Activated T-cell treated with anti-CD3 and anti-CD28 coated beads, Interleukin-2, amount 50 U/mL, for 72 hours (primary cell): ENCODE measurements around the gene JDP2. TPM values are rescaled to one million over a fixed set of nuclear protein-coding genes. Genes with fewer than 3 reads are reported as not detected.
"Not testable (repeated sequence)": the region's sequence is repeated elsewhere in the genome, so short reads cannot be mapped to it uniquely, and the experiment has no call there.

ENCODE experiments used
- ATAC-seq, 2 donors: fragments of 150-1000 bp; cut with Tn5 transposase; replicated peaks in 1 of 2; 2 replicates each; pipeline ENCODE4 v1.10.0; 2021; ENCODE audit warnings: moderate library complexity in 2 of 2, mild to moderate bottlenecking in 1 of 2
- DNase-seq, 2 donors: peaks; one replicate each; pipeline ENCODE4 v3.0.0; 2021 to 2022; ENCODE audit warnings: mixed read lengths in 1 of 2
- H3K27ac Mint-ChIP-seq: one replicate; pipeline ENCODE4 v1.8.0; 2022; ENCODE audit warnings: mild to moderate bottlenecking, moderate library complexity, mixed read lengths
- H3K27me3 Mint-ChIP-seq: one replicate; pipeline ENCODE4 v1.8.0; 2022; ENCODE audit warnings: low read depth, mixed read lengths
- H3K36me3 Mint-ChIP-seq, 2 donors: one replicate each; pipeline ENCODE4 v1.8.0; 2022; ENCODE audit warnings: mixed read lengths in 2 of 2, mild to moderate bottlenecking in 1 of 2; ENCODE audit not compliant: insufficient read depth in 2 of 2
- H3K4me1 Mint-ChIP-seq: one replicate; pipeline ENCODE4 v1.8.0; 2022; ENCODE audit warnings: low read depth, mixed read lengths
- H3K4me3 Mint-ChIP-seq, 2 donors: one replicate each; pipeline ENCODE4 v1.8.0; 2022; ENCODE audit warnings: mild to moderate bottlenecking in 2 of 2, mixed read lengths in 2 of 2, moderate library complexity in 2 of 2
- H3K9me3 Mint-ChIP-seq, 2 donors: one replicate each; pipeline ENCODE4 v1.8.0; 2022; ENCODE audit warnings: mixed read lengths in 2 of 2
- total RNA-seq, 2 donors: library from RNA; stranded (reverse); gene quantifications; one replicate each; pipeline ENCODE4 v1.2.3, GENCODE V29; 2022

JDP2 gene, protein sequence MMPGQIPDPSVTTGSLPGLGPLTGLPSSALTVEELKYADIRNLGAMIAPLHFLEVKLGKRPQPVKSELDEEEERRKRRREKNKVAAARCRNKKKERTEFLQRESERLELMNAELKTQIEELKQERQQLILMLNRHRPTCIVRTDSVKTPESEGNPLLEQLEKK
- total RNA-seq, result 1 to 10 TPM; 6.3 to 6.8 TPM

DNA sequence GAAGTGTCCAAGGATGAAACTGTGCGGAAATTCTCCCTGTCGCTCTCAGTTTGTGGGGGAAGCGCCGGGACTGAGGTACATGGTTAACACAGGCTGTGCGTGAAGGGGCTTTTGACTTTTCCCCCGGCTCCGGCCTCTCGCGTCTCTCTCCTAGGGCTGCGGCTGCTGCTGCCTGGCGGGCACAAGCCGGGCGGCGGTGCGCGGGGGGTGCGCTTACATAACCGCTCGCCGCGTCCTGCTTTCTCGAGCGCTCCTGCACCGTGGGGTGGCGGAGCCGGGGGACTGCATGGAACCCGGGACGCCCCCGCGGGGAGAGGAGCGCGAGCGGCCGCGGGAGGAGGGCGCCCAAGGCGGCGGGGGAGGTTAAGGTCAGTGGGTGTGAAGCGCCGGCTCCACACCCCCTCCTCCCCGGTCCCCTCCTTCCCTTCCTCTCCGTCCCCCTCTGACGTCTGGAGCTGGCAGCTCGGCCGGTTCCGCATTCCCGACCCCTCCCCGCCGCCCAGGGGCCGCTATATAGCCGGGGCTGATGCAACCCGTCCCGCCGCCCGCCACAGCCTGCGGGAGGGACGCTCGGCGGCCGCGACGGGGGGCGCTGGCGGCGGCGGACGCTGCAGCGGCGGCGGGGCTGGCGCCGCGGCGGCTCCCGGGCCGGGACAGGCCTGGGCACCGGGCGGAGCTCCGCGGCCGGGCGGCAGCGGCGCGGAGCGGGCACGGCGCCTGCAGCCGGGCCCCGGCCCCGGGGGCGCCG lies at the start of gene JDP2:
JDP2 (plus strand) TSS at position 541 of the 748 bp plus-strand sequence. CDS start 9,899 bp downstream, outside the sequence.
- Mint-ChIP-seq H3K4me1 (peaks cover 22% of the 10 kb centered on the region), H3K27ac (peak within 1 kb of the TSS; percentile 65), H3K27me3 (peaks cover 26% of the 10 kb centered on the region), H3K36me3 (peaks cover 0 to 5% of the 10 kb centered on the region in 2 donors), H3K9me3 (no peaks in the 10 kb centered on the region), H3K4me3 (peak within 1 kb of the TSS; percentile 74 to 77)
- peak; percentile 61 for ATAC-seq
- peak; percentile 54 to 66 for DNase-seq

DNA sequence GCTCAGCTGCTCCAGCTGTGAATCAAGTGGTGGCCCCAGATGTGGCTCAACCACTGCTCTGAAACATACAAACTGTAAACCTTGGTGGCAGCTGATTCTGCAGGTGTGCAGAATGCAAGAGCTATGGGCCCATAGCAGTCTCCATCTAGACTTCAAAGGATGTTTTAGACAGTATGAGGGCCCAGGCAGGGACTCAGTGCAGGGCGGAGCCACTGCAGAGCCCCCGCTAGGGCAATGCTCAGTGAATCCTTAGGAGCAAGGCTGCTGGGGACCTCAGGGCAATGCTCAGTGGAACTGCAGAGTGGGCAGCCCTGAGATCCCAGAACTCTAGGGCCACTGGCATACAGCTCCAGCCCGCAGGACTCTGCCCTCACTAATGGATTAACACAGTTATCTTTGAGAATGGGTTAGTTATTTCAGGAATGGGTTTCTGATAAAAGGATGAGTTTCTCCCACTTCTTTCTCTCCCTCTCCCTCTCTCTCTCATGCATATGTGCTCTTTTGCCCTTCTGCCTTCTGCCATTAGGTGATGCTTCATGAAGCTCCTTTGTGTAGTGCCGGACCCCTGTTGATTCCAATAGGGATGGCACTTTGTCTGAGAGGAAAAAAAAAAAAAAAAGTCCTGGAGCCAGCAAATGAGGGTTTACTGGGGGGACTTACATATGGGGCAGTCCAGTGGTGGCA lies 48.4 kb upstream of the JDP2 start:
- Mint-ChIP-seq H3K27ac (no peak overlapping the region), H3K9me3 (peaks cover 0 to 3% of the 10 kb centered on the region in 2 donors), H3K27me3 (peaks cover 12% of the 10 kb centered on the region), H3K36me3 (peaks cover 1 to 2% of the 10 kb centered on the region in 2 donors), H3K4me3 (no peak overlapping the region), H3K4me1 (no peaks in the 10 kb centered on the region)
- ATAC-seq (no peak), DNase-seq (no peak)

DNA sequence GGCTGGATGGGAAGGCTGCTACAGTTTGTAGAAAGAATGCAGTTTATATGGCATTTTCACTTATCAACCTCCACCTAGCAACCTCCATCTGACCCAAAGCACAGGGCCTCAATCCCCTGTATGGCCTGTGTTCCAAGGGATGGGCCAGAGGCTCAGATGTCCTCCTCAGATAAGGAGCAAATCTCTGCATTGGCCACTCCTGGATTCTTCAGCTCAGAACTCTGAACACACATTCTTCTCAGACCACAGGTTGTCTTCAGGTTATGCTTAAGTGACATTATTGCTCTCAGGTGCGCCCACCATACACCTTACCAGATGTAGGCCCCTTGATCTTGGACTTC lies 47.9 kb upstream of the JDP2 start:
- no peak overlapping the region for H3K27ac Mint-ChIP-seq
- DNase-seq, result no peak
- peaks cover 17% of the 10 kb centered on the region for H3K27me3 Mint-ChIP-seq
- no peak overlapping the region for H3K4me3 Mint-ChIP-seq
- H3K36me3 Mint-ChIP-seq, result peaks cover 1 to 4% of the 10 kb centered on the region in 2 donors
- no peaks in the 10 kb centered on the region for H3K4me1 Mint-ChIP-seq
- H3K9me3 Mint-ChIP-seq, result peaks cover 0 to 5% of the 10 kb centered on the region in 2 donors
- no peak for ATAC-seq

DNA sequence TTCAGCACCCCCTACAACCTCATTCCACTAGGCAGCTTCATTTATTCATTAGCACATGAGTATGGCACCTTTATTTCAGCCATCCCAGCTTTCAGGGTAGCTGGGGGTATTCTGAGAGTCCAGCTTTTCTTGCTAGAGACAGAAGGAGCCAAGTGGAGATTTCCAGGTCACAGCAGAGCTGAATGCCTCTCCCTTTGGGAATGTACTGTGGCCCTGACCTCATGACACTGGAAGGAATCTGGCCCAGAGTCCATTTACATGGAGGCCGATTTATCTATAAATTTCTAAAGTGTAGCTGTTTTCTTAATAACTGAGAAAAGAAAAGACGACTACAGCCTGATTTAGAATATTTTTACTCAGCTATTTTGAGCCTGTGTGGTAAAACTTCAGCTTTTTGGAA lies 47.2 kb upstream of the JDP2 start:
- Mint-ChIP-seq H3K27ac (no peak overlapping the region), H3K36me3 (peaks cover 1 to 4% of the 10 kb centered on the region in 2 donors), H3K4me1 (no peaks in the 10 kb centered on the region), H3K4me3 (no peak overlapping the region), H3K27me3 (peaks cover 19% of the 10 kb centered on the region), H3K9me3 (peaks cover 0 to 5% of the 10 kb centered on the region in 2 donors)
- DNase-seq (no peak), ATAC-seq (no peak)

DNA sequence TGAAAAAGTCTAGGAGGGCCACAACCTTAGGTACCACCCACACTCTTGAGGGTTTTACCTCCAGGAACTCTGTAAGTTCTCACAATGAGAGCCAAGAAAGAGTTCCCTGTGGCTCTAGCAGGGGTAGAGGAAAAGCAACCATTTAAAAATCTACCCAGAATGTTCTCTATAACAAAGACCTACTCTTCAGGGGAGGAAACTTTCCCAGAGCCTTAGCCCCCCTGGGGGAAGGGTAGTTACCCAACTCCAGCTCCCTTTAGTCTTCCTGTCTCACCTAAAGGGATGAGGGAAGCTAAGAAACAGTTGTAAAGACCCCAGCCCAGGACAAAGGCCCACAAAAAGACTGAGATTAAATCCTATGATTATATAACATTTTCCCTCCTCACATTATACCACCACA lies 46.2 kb upstream of the JDP2 start:
- no peak for DNase-seq
- no peak overlapping the region for H3K4me3 Mint-ChIP-seq
- no peak for ATAC-seq
- peaks cover 0 to 3% of the 10 kb centered on the region in 2 donors for H3K9me3 Mint-ChIP-seq
- peaks cover 1 to 4% of the 10 kb centered on the region in 2 donors for H3K36me3 Mint-ChIP-seq
- no peak overlapping the region for H3K27ac Mint-ChIP-seq
- peaks cover 19% of the 10 kb centered on the region for H3K27me3 Mint-ChIP-seq
- H3K4me1 Mint-ChIP-seq, result no peaks in the 10 kb centered on the region

DNA sequence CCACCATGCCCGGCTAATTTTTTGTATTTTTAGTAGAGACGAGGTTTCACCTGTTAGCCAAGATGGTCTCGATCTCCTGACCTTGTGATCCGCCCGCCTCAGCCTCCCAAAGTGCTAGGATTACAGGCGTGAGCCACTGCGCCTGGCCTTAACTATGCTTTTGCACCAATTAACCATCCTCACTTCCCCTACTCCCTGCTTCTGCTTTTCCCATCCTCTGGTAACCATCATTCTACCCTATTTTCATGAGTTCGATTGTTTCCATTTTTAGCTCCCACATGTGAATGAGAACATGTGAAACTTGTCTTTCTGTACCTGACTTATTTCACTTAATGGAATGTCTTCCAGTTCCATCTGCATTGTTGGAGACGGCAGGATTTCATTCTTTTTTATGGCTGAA lies 44.6 kb upstream of the JDP2 start:
- not testable (repeated sequence) for H3K9me3 Mint-ChIP-seq, H3K27ac Mint-ChIP-seq, H3K36me3 Mint-ChIP-seq, H3K4me3 Mint-ChIP-seq, DNase-seq, H3K4me1 Mint-ChIP-seq, ATAC-seq
- peaks cover 19% of the 10 kb centered on the region for H3K27me3 Mint-ChIP-seq

DNA sequence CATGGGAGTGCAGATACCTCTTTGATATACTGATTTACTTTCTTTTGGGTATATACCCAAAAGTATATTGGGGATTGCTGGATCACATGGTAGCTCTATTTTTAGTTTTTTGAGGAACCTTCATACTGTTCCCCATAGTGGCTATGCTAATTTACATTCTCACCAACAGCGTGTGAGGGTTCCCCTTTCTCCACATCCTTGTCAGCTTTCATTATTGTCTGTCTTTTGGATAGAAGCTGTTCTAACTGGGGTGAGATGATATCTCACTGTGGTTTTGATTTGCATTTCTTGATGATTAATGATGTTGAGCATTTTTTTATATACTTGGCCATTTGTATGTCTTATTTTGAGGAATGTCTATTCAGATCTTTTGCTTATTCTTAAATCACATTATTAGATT lies 44.1 kb upstream of the JDP2 start:
- H3K4me1 Mint-ChIP-seq, result no peaks in the 10 kb centered on the region
- peaks cover 19% of the 10 kb centered on the region for H3K27me3 Mint-ChIP-seq
- no peak for DNase-seq
- no peak for ATAC-seq
- H3K36me3 Mint-ChIP-seq, result peaks cover 1 to 4% of the 10 kb centered on the region in 2 donors
- H3K27ac Mint-ChIP-seq, result no peak overlapping the region
- peaks cover 0 to 3% of the 10 kb centered on the region in 2 donors for H3K9me3 Mint-ChIP-seq
- no peak overlapping the region for H3K4me3 Mint-ChIP-seq

DNA sequence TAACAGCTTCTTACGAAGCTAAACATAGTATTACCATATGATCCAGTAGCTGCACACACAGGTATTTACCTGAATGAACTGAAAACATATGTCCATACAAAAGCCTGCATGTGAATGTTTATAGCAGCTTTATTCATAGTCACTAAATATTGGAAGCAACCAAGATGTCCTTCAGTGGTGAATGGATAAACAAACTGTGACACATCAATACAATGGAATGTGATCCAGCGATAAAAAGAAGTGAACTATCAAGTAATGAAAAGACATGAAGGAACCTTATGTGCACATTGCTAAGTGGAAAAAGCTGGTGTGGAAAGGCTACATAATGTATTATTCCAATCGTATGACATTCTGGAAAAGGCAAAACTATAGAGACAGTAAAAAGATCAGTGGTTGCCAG lies 38.1 kb upstream of the JDP2 start:
- Mint-ChIP-seq H3K4me3 (no peak overlapping the region), H3K36me3 (no peaks in the 10 kb centered on the region), H3K4me1 (no peaks in the 10 kb centered on the region), H3K27me3 (peaks cover 4% of the 10 kb centered on the region), H3K27ac (no peak overlapping the region), H3K9me3 (no peaks in the 10 kb centered on the region)
- ATAC-seq (no peak), DNase-seq (no peak)

DNA sequence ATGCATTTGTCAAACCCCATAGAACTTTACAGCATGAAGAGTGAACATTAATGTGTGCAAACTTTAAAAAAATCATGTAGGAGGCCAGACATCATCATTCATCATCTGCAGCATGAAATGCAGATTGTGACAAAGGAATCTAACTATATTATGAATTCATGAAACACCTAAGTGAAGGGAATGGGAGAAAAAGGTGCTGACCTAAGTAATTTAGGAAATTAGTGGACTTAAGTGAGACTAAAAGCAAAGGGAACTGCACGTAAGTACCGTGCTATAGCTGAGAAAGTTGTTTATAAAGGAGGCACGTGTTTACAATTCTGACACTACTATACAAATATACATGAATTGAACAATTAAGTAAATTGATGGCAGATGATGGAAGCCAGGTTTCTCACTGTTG lies 37.6 kb upstream of the JDP2 start:
- Mint-ChIP-seq H3K4me1 (no peaks in the 10 kb centered on the region), H3K36me3 (no peaks in the 10 kb centered on the region), H3K27me3 (no peaks in the 10 kb centered on the region), H3K4me3 (no peak overlapping the region), H3K27ac (no peak overlapping the region), H3K9me3 (no peaks in the 10 kb centered on the region)
- DNase-seq (no peak), ATAC-seq (no peak)

DNA sequence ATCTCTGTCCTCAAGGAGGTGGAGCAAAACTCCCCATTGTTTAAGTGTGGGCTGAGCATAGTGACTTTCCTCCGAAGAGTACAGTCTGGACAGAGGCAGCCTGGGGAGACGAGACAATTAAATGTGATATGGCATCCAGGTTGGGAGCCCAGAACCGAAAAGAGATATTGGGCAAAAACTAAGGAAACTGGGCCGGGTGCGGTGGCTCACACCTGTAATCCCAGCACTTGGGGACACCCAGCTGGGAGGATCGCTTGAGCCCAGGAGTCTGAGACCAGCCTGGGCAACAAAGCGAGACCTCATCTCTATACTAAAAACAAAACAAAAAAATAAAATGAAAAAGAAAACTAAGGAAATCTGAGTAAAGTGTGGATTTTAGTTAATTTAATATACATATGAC lies 35.9 kb upstream of the JDP2 start:
- ATAC-seq, result no peak
- H3K4me3 Mint-ChIP-seq, result no peak overlapping the region
- H3K9me3 Mint-ChIP-seq, result no peaks in the 10 kb centered on the region

DNA sequence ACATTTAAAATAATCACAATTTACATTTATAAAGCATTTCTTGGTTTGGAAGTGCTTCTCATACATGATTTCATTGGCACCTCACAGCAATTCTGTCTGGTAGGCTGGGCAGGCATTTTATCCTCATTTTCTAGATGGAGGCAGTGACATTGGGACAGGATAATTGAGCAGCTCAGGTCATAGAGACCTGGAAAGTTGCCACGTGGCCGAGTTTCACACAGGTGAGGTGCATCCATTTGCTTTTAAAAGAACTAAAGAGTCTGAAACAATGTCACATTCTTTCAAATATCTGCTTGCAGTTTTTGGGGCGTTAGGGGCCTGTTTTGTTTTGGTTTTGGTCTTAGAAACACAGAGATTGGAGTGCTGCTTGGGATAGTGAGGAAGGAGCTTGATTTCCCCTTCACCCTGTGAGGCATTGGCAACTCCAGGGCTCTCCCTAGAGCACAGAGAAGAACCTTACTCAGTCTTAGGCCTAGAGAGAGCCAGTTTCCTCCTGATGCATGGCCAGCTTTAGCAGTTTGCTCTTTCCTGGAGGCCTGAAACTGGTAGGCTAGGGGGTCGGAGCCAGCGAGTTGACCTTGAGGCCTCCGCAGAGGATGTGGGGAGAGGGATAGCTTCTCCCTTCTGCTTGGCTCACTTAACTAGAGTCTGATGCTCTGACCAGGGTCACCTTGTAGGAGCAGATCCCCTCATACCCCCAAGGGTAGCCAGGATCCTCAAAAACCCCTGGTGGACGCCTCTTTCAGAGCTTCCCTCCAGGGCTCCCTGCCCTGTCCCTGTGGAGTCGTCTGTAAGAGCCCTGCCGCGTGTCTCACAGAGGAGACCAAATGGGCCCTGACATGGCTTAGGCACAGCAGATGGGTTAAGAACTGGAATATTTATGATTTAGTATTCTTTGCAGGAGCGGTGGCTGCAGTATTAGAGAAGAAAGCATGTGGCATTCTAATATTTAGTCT lies 34.9 kb upstream of the JDP2 start:
- no peak overlapping the region for H3K4me3 Mint-ChIP-seq
- H3K4me1 Mint-ChIP-seq, result no peaks in the 10 kb centered on the region
- no peak for DNase-seq
- H3K27me3 Mint-ChIP-seq, result peaks cover 11% of the 10 kb centered on the region
- no peaks in the 10 kb centered on the region for H3K9me3 Mint-ChIP-seq
- no peak for ATAC-seq
- no peaks in the 10 kb centered on the region for H3K36me3 Mint-ChIP-seq
- no peak overlapping the region for H3K27ac Mint-ChIP-seq

More for the DNA sequence above, 35.9 kb upstream of the JDP2 start:
- H3K36me3 Mint-ChIP-seq, result no peaks in the 10 kb centered on the region
- H3K4me1 Mint-ChIP-seq, result no peaks in the 10 kb centered on the region
- H3K27me3 Mint-ChIP-seq, result peaks cover 11% of the 10 kb centered on the region
- DNase-seq, result no peak
- no peak overlapping the region for H3K27ac Mint-ChIP-seq

DNA sequence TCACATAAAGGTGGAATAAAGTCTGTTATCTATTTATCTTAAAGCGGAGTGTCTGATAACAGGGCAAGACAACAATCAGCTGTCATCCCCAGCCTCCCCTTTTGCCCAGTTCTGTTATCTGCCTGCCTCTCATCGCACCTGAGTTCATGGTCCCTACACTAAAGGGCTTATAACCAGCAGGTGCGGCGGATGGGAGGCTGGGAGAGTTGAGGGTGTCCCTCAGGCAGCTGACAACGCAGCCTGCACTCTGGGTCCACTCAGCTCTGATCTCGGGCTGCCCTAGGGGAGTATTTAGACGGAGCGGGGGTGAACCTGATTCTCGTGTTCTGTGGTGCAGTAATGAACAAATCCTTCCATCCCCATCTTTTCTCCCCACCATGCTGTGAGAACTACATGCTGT lies 34.0 kb upstream of the JDP2 start:
- Mint-ChIP-seq H3K4me1 (no peaks in the 10 kb centered on the region), H3K27me3 (peaks cover 11% of the 10 kb centered on the region), H3K27ac (no peak overlapping the region), H3K9me3 (no peaks in the 10 kb centered on the region), H3K4me3 (no peak overlapping the region), H3K36me3 (no peaks in the 10 kb centered on the region)
- no peak for DNase-seq
- no peak for ATAC-seq

DNA sequence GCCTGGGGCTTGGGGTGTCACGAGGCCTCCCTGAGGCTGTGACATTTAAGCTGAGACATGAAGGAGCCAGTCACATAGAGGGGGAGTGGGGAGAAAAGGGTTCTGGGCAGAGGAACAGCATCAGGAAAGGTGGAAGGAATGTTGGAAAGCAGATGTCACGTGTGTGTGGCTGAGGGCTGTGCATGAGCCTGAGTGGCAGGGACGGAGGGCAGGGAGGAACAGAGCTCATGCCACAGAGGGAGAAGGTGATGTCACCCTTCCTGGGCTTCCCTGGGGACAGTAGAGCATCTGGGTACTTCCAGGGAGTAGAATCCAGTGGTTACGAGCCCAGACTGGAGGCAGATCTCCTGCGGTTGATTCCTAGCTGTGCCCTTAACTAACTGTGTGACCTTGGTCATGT lies 32.0 kb upstream of the JDP2 start:
- Mint-ChIP-seq H3K27me3 (peaks cover 11% of the 10 kb centered on the region), H3K36me3 (no peaks in the 10 kb centered on the region), H3K4me3 (no peak overlapping the region), H3K9me3 (no peaks in the 10 kb centered on the region), H3K4me1 (peaks cover 12% of the 10 kb centered on the region), H3K27ac (no peak overlapping the region)
- ATAC-seq (no peak), DNase-seq (no peak)
